HG02938 (cell line): Measurements from ENCODE around the gene RPL13A.
"Not testable (repeated sequence)": the region's sequence is repeated elsewhere in the genome, so short reads cannot be mapped to it uniquely, and the experiment has no call there.

Experiments used
- ATAC-seq: cut with Tn5 transposase; IDR thresholded peaks from one replicate; pipeline ENCODE4 v1.9.1; 2021; ENCODE audit warnings: mild to moderate bottlenecking, moderate library complexity; ENCODE audit not compliant: unreplicated experiment

RPL13A gene

DNA sequence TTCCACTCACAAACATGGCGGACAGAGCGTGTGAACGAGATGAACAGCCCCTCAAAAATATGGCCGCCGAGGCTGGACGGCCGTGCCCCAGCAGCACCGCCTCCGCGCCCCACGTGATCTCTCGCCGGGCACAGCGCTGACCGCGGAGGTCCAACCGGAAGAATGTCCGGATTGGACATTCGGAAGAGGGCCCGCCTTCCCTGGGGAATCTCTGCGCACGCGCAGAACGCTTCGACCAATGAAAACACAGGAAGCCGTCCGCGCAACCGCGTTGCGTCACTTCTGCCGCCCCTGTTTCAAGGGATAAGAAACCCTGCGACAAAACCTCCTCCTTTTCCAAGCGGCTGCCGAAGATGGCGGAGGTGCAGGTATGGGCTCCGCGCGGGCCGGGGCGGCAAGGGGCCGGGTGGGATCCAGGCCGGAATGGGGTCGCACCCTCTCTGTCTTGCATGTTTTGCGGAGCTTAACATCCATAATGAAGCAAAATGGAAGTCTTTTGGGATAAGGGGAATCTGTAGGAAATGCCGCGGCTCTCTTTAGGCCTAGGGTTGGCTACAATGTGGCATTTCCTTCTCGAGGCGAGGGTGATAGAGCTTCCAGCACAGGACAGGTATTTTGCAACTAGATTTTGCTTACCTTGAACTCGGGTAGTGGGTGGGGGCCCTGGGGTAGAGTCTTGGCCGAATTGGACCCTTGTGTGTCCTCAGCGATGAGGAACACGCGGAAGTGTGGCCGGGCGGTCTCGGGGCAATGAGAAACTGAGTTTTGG lies at the start of gene RPL13A:
Gene RPL13A, plus strand, starts transcription at position 332 of the 769 bp plus-strand sequence. Its CDS starts 22 bp downstream, at position 354.
- peak; percentile 87 for ATAC-seq

DNA sequence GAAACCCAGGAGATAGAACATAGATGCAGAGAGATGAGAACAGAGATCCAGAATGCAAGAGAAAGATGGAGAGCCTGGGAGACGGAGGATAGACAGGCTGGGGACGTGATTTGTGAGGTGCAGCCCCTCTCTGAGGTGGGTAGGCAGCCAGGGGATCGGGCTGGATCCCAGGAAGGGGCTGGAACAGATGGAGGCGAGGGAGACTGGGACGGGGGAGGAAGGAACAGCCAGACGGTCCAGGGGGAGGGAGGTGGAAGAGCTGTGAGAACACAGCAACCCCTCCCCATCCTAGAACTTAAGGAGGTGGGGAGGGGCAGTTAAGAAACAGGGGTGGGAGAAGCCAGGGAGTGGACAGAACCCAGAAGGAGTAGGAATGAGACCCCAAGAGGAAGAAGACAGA lies 49.1 kb upstream of the RPL13A start:
- ATAC-seq, result no peak

DNA sequence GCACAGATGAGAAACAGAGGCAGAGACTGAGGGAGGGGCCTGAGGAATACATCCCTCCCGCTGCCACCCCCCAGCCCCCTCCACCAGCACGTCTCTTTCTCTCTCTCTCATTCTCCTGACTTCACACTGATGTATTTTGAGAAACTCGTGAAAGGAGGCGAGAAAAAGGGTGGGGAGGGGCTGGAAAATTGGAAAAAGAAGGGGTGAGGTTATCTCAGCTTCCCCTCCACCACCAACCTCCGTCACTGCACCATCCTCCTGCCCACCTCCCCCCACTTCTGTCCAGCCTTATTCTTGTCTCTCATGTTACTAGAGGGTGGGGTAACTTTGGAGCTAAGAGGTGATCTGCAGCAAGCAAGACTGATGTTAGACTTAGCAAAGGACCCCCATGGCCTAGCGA lies 47.6 kb upstream of the RPL13A start:
- no peak for ATAC-seq

DNA sequence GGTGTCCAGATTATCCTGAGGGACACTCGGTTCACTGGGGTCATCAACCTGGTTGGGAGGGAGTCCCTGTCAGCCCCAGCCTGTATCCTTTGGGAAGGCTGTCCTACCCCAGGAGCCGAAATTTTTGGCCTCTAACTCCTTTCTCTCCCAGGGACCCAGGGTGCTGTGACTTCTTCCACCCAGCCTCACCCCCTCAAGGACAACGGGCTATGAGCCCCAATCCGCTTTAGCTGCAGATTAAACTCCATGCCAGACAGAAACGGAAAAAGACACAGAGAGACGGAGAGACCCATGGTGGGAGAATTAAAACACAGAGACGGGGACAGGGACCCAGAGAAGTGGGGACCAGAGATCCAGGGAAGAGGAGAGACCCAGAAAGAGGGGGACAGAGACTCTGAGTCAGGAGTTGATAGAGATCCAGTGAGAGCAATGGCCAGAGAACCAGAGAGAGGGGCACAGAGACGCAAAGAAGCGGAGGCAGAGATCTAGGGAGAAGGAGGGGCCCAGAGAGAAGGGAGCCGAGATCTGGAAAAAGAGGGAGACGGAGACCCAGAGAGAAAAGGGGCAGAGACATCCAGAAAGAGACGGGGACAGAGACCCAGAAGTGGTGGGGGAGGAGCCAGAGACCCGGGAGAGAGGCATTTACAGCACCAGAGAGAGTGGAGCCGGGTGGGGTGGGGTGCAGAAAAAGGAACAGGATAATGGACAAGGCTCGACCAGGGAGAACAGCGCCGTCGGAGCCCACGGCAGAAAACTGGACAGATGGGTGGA lies 46.8 kb upstream of the RPL13A start:
- no peak for ATAC-seq

DNA sequence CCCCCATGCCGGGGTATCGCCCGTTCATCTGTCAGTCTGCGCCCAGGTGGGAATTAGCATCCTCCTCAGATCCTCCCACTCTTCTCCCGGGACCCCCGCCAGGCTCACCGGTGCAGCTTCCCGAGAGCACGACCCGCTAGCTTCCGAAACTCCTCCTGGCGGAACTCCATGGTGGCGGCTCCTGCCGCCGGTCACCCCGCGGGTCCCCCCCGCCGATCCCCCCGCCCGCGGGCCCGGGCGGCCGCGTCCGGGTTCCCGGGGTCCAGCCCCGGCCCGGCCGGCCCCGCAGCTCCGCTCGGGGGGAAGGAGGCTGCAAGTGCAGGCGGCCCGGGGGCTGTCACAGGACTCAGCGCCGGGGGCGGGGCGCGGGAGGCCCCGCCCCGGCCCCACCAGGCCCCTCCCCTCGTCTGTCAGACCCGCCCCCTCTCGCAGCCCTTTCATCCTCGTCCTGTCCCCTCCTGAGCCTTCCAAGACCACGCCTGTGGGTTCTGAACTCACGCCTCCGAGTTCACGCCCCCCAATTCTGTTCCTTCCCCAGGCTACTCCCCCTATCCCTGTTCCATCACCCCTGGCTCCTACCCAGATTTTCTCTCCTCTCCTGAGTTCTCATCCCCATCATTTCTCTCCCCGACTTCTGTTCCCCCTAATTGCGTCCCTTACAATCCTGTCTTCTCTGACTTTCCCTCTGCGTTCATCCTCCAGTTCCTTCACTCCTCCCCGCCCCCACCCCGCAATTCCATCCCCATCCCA lies 46.0 kb upstream of the RPL13A start, which contains the start of gene SLC17A7:
Gene SLC17A7, minus strand, starts transcription at position 318 of the 750 bp plus-strand sequence. Its CDS starts 148 bp downstream, at position 170.
- ATAC-seq, result no peak

DNA sequence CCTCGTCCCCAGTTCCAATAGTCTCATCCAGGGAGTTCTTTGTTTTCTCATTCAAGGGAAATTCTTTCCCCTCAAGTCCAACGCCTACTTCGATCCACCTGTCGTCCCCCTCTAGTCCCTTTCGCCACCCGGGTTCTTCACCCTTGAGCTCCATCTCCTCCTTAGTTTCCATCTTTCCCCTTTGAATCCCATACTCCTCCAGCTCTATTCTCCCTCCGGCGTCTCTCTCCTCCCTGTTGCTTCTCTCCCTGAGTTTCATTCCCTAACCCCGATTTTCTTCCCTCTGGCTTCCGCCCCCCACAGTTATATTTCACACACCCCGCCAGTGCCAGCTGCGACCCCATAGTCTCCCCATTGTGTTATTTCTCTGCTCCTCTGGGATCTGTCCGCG lies 45.5 kb upstream of the RPL13A start:
- no peak for ATAC-seq

DNA sequence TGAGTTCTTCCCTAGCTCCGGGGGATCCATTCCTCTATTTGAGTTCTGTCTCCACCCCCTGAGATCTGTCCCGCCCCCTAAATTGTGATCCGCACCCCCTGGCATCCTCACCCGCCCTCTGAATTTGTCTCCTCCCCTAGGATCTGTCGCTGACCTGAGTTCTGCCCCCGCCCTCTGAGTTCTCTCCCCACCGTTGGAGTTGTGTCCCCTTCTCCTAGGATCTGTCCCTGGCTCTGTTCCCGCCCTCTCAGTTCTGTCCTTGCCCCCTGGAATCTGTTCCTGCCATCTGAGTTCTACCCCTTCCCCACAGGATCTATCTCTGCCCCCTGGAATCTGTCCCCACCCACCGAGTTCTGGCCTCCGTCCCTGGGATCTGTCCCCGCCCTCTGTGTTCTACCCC lies 45.1 kb upstream of the RPL13A start:
- ATAC-seq, result no peak

DNA sequence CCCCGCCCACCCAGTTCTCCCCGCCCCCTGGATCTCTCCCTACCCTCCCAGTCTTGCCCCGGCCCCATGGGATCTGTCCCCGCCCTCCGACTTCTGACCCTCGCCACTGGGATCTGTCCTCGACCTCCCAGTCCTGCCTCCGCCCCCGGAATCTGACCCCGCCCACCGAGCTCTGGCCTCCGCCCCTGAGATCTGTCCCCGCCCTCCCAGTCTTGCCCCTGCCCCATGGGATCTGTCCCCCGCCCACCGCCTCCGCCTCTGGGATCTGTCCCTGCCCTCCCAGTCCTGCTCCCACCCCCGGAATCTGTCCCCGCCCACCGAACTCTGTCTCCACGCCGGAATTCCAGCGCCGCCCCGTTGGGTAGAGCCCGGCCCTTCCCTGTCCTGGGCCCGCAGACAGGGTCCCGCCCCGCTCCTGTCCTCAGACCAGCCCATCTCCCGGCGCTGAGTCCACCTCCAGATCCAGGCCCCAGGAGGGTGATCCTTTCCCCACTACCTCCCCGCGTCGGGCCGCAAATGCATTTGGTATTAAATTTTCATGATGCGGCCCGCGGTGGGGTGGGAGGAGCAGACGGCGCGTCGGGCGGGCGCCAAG lies 44.5 kb upstream of the RPL13A start:
- ATAC-seq, result peak; percentile 6

DNA sequence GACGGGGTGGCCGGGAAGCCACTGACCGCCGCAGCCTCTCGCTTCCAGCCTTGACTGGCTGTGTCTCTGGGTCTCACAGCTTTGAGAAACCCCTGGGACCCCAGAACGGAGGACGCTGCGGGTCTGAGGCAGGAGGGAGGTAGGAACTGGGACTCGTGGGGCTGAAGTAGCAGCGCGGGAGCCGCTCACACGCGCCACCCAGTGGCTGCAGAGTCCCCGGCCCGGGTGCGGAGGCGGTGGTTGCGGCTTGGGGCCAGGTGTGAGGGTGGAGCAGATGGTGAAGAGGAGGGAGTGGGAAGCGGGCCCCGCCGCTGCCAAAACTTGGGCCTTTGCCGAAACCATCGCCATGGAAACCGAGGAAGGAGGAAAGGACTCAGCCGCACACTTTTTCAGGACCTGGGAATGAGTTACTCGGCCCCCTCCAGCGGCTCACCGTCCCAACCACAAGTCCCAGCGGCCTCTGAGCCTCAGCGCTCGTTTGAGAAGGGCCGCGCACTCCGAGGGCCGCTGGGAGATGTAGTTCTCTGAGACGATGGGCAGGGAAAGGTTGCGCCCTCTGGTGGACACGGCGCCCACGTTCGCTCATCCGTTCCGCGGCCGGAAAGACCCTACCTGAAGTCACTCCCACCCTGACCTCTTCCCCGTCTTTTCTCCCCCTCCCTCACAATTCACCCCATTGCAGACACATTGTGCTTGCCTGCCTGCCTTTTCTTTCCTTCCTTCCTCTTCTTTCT lies 43.9 kb upstream of the RPL13A start:
- peak; percentile 80 for ATAC-seq

DNA sequence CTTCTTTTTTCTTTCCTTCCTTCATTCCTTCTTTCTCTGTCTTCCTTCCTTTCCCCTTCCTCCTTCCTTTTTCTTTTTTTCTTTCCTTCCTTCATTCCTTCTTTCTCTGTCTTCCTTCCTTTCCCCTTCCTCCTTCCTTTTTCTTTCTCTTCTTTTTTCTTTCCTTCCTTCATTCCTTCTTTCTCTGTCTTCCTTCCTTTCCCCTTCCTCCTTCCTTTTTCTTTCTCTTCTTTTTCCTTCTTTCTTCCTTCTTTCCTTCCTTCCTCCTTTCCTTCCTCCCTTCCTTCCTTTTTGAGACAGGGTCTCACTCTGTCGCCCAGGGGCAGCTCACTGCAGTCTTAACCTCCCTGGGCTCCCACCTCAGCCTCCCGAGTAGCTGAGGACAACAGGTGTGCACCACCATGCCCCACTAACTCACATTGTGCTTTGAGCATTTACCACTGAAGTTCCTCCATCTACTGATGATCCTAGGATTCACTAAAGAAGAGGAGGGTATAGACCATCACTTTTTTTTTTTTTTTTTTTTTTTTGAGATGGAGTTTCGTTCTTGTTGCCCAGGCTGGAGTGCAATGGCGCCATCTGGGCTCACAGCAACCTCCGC lies 43.2 kb upstream of the RPL13A start:
- not testable (repeated sequence) for ATAC-seq

DNA sequence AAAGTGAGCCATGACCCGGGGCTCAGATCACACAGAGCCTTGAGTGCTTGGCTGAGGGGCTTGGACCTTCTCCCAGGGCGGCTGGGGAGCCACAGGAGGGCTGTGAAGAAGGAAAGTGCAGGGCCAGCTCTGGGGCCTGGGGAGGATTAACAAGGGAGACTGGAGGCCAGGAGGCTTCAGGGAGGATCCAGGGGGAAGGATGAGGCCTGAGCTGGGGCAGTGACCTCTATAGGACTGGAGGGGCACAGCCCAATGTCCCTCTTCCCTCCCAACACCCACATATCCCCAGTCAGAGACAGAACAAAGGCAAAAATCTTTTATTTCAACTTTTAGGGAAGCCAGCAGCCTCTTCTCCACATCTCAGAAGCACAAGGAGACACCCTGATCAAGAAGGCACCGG lies 41.4 kb upstream of the RPL13A start:
- no peak for ATAC-seq

DNA sequence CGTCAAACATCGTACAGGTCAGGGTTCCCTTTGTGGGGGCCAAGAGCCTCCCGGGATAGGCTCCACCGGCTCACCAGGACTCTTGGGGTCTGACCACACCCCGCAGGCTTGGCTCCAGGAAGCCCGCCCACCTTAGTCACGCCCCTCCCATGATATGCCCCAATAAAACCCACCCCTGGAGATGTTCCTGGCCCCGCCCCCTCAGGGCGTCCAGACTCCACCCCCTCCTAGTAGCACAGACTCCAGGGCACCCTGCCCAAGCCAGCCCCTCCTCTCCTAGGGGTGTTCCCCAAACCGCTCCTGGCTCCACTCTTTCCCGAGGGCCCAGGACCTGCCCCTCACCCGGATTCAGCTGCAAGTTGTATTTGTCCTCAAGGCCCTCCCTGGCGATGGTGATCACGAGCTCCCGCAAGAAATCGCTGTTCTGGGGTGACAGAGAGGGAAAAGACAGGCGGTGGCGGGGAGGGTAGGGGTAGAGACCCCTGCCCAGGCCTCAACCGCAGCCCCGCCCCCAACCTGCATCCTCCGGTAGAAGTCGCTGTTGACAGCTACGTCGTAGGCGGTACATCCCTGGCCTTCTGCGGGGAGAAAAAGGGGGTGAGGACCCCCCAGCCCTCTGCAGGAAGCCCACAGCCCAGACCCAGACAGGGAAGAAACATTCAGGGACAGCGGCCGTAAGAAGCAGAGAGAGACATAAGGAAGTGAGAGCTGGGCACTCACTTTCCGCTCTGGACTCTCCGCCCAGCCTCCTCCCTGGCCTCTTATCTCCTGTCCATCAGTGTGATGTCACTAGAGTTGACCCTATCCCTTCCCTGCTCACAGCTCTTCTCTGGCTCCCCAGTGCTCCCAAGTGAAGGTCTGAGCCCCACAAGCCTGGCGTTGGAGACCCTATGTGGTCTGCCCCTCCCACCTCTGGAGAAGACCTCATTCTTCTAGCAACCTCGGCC lies 39.6 kb upstream of the RPL13A start:
- no peak for ATAC-seq

DNA sequence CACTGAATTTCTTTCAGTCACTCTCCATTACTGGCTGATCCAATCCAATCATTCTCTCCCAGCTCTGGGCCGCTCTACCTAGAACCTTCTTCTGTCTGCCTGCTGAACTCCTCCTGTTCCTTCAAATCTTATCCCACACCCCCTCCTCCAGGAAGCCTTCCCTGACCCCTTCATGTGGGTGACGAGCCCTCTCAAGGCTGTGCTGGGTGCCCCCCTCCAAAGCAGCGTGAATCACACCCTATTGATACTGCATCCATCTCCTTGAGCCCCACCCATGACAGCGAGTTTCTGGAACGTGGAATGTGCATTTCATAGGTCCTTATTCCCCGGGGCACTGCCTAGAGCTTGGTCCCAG lies 39.0 kb upstream of the RPL13A start:
- ATAC-seq, result no peak

DNA sequence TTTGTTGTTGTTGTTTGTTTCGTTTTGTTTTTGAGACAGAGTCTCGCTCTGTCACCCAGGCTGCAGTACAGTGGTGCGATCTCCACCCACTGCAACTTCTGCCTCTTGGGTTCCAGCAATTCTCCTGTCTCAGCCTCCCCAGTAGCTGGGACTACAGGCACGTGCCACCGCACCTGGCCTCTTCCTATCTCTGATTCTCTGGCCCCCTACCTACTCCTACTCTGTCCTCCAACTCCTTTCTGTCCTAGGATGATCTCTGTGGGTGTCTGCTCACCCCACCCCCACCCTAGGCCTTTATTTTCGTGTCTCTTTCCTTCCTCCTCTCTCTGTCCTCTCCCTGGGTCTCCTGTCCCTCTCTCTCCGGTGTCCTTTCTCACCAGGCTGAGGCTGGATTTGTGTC lies 37.0 kb upstream of the RPL13A start:
- ATAC-seq, result no peak

DNA sequence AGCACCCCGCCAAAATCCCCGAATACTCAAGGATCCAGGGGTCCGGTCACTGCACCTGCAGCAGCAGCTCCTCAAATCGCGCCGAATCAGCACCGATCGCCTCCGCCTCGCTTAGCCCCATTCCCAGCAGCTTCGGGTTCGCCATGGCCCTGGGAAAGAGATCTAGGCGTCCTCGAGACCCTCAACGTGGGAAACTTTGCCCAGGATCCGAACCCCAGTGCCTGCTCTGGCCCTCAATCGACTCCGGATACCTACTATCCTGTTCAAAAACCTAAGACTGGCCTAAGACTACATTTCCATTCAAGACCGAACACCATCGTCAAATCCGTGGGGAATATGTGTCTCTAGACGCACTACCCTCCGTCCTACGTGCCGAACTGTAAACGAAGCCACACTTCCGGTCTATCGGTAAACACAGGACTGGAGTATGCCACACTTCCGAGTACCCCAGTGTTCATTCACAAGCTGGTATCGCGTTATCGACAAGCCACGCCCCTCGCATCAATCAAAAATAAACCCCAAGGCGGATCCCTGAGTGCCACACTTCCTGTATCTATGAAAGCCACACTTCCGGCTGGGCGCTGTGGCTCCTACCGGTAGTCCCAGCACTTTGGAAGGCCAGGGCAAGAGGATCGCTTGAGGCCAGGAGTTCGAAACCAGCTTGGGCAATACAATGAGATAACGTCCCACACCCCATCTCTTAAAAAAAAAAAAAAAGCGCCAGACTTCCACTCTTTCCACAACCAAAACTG lies 35.8 kb upstream of the RPL13A start, which contains the start of gene PIH1D1:
Gene PIH1D1, minus strand, starts transcription at position 385 of the 752 bp plus-strand sequence. Its CDS starts 240 bp downstream, at position 145.
- ATAC-seq, result peak; percentile 58

DNA sequence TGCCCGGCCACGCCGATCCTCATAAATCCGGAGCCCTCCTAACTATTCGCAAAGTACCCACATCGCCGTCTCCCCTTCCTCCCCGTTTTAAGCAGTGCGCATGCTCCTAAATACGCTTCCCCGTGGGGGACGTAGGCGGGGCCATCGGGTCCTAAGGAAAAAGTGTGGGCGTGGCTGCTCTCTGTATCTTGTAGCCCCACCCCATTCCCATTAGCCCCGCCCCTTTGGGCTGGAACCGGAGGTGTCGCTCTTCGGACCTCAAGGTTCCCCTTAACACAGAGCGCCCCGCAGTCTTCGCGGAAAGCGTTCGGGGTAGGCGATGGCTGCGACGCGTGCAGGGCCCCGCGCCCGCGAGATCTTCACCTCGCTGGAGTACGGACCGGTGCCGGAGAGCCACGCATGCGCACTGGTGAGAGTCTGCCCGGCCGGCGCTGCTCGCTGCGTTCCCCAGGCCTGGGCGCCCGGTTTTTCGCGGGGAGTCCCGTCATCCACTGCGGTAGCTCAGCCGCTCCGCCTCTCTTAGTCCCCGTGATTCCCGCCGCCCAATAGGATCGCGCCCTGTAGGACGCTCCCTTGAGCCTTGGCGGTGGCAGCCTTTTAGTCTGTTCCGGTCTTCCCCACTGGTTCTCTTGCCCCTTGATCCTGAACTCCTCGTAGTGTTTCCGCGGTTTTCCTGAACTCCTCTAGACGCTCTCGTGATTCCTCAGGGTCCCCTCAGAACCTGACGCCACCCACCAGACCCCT lies 34.2 kb upstream of the RPL13A start, which contains the start of gene ALDH16A1:
Gene ALDH16A1, plus strand, starts transcription at position 213 of the 744 bp plus-strand sequence. Its CDS starts 107 bp downstream, at position 320.
- peak; percentile 83 for ATAC-seq

DNA sequence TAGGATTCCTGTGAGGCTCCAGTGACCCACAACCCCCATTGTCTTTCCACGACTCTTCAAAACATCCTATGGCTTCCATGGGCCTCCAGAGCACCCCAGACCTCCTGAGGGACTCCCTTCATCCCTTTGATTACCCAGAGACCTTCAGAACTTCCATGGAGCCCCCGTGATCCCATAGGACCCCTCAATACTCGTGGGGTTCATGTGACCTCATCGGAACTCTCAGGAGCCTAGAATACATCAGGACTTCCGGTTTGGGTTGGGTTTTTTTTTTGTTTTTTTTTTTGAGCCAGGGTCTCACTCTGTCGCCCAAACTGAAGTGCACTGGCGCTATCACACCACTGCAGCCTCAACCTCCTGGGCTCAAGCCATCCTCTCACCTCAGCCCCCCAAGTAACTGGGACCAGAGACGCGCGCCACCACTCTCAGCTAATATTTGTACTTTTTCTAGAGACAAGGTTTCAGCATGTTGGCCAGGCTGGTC lies 33.6 kb upstream of the RPL13A start:
- ATAC-seq, result no peak
